NCI-H2107 treated with DMSO at 0.1 percent for 48 hours (cell line): ENCODE results near the gene YPEL1.

Source experiments
- DNase-seq: peaks from one replicate; lab custom pipeline; 2025; ENCODE audit not compliant: unreplicated experiment; lab: John Stamatoyannopoulos, UW

Gene YPEL1

GRCh38 chr22:21660904-21661303, 74.7 kb downstream of the YPEL1 start:
- no peak for DNase-seq

GRCh38 chr22:21659864-21660525, 75.6 kb downstream of the YPEL1 start:
- no peak for DNase-seq

DNA sequence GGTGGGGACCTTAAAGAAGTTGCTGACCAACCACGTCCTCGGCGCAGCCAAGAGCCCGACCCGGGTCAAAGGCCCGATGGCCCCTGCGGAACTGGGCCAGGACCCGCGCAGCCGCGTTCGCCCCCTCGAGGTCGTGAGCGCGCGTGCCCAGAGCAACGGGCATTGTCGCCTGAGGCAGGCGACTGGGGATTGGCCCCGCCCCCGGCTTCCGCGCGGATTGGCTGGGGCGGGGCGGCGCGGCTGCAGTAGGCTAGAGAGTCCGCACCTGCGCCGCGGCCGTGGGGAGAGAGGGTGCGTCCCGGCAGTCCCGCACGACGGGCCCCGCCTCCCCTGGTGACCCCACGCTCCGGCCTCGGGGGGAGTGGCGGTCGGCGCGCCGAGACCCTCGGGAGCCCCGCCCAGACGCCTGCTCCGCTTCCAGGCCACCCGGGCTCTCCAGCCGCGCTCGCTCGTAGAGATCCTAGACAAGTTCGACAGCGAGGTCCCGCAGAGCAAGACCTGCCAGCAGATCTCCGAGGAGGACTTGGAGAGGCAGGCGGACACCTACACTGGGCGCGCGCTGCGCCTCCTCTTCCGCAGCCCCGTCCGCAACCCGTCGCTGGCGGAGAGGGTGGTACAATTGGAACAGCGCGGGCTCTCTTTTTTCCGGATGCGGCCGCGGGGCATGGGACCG, 78.1 kb downstream of the YPEL1 start:
- peak; percentile 49 for DNase-seq

DNA sequence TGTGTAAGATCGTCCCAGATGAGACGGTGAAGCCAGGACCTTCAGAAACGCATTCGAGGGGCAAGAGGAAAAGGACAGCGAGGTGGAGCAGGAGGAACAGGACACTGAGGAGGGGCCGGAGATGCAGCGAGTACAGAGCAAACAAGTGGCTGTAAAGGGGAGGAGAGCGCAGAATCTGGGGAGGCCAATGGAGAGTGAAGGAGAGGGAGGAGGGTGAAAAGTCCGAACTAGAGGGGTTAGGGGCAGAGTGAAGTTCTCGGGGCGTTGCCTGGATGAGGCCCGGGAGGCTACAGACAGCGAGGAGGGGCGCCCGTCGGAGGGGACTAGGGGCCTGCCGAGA, 78.6 kb downstream of the YPEL1 start:
- DNase-seq = no peak

DNA sequence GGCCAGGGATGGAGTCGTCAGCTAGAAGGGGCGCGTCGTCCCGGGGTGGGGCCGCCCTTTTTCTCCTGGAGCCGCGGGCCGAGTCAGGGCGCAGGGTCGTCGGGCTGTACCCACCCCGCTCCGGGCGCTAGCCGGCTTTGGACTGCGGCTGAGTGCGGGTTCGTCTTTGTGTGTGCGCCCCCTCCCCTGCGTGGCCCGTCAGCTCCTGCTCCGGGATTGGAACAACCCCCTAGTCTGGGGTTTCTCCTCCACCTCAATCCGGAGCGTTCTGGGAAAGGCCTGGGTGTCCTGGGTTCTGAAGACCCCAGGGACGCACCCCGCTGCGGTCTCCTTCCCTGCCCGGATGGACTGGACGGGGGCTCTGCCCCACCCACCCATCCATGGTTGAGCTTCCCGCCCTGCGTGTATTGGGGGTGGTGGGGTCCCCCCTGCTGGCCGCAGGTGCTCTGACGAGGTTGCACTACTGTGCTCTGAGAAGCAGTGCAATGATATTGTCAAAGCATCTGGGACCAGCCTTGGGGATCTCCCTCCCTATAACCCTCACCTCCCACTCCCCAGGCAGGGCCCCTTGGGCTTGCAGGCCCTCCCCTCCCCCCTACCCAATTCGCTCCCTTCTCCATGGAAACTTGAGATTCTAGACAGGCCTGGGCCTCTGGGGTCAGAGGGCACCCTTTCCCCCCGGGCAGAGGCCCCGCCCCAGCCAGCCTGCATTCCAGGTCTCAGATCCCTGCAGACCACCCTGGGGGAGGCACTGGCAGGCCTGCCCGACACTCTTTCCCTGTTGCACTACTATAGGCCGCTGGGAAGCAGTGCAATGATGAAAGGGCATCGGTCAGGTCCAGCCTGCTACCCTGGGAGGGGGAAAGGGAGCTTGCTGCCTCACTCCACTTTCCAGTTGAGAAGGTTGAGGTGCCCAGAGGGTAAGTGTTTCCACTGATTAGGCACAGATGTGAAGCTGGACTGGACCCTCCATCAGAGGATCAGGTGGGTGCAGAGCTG, 82.7 kb downstream of the YPEL1 start:
- DNase-seq = no peak

GRCh38 chr22:21652010-21652546, 83.5 kb downstream of the YPEL1 start:
- peak; percentile 71 for DNase-seq

GRCh38 chr22:21651521-21652009, 84.0 kb downstream of the YPEL1 start:
- DNase-seq = no peak

GRCh38 chr22:21650823-21651520, 84.6 kb downstream of the YPEL1 start:
- no peak for DNase-seq

DNA sequence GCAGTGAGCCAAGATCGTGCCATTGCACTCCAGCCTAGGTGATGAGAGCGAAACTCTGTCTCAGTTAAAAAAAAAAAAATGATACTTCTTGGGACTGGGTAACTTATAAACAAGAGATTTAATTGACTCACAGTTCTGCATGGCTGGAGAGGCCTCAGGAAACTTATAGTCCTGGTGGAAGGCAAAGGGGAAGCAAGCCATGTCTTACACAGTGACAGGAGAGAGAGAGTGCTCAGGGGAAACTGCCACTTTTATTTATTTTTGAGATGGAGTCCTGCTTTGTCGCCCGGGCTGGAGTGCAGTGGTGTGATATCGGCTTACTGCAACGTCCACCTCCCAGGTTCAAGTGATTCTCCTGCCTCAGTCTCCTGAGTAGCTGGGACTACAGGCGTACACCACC, 85.3 kb downstream of the YPEL1 start:
- no peak for DNase-seq
